HCT116 (cell line): ENCODE results near the gene GALNT13.

Experiments used
- EGR1 ChIP-seq: IDR thresholded peaks from 2 replicates; pipeline ENCODE4 v1.6.1; 2012; ENCODE audit warnings: low read depth
- EZH2phosphoT487 ChIP-seq: fragments of 200-600 bp; IDR thresholded peaks from 2 replicates; pipeline ENCODE4 v1.6.1; 2018; ENCODE audit warnings: antibody characterized with exemption, borderline replicate concordance
- POLR2A ChIP-seq: IDR thresholded peaks from 2 replicates; pipeline ENCODE4 v1.7.0; 2011; ENCODE audit warnings: borderline replicate concordance; ENCODE audit not compliant: insufficient read depth, insufficient read length; ENCODE audit errors: extremely low read depth
- TCF7L2 ChIP-seq: IDR thresholded peaks from 2 replicates; pipeline ENCODE4 v1.7.0; 2011; ENCODE audit warnings: borderline replicate concordance, inconsistent platforms; ENCODE audit not compliant: insufficient read depth, insufficient read length; ENCODE audit errors: extremely low read depth
- TF ChIP-seq, protein P1 (sequence below), 3 experiments: fragments of 200-600 bp in 1 of 3; sonication (generic) in 1 of 3; IDR thresholded peaks in 2 of 3; conservative IDR thresholded peaks in 1 of 3; 2 replicates each; pipeline ENCODE4 v1.5.1; 2012 to 2017; ENCODE audit warnings: low read depth in 2 of 3, low read length in 2 of 3, antibody characterized with exemption in 1 of 3, borderline replicate concordance in 1 of 3, control low read depth in 1 of 3, mild to moderate bottlenecking in 1 of 3, mixed read lengths in 1 of 3, mixed run types in 1 of 3, moderate library complexity in 1 of 3; ENCODE audit not compliant: insufficient read depth in 1 of 3

DNA sequence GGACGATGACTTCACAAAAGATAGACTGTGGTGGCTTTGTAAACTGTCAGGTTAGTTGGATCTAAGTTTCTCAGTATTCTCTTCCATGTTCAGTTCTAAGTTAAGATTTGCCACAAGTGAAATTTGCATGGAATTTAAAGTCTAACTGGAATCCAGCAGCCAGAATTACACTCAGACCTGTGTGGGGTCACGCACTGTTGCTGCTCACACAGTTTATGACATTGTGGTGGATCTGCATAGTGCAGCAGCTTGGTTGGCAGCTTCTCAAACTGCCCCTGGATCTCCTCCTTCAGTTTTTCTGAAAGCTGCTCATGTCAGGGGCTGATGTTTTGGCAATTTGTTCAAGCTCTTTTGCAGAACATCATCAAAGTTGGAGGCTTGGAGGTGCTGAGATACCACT, 598.7 kb downstream of the GALNT13 start:
- TF ChIP-seq EGR1 (no peak), TCF7L2 (no peak), POLR2A (no peak), EZH2phosphoT487 (no peak)
- TF ChIP-seq, protein P1, sequence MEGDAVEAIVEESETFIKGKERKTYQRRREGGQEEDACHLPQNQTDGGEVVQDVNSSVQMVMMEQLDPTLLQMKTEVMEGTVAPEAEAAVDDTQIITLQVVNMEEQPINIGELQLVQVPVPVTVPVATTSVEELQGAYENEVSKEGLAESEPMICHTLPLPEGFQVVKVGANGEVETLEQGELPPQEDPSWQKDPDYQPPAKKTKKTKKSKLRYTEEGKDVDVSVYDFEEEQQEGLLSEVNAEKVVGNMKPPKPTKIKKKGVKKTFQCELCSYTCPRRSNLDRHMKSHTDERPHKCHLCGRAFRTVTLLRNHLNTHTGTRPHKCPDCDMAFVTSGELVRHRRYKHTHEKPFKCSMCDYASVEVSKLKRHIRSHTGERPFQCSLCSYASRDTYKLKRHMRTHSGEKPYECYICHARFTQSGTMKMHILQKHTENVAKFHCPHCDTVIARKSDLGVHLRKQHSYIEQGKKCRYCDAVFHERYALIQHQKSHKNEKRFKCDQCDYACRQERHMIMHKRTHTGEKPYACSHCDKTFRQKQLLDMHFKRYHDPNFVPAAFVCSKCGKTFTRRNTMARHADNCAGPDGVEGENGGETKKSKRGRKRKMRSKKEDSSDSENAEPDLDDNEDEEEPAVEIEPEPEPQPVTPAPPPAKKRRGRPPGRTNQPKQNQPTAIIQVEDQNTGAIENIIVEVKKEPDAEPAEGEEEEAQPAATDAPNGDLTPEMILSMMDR (IDR thresholded peaks at IDR 0.05 in 2 of 3, conservative IDR thresholded peaks at IDR 0.05 in 1 of 3; ENCODE audit: borderline replicate concordance in 1 of 3, insufficient read depth in 1 of 3, low read depth in 2 of 3, low read length in 2 of 3) = no peak
